Measurements from ENCODE around the gene GPRC5C. TPM values are rescaled to one million over a fixed set of nuclear protein-coding genes. Genes with fewer than 3 reads are reported as not detected.
A peak's percentile ranks its signal among the peaks of the same experiment; 100 is the strongest.

Gene GPRC5C
- total RNA-seq, 4 donors from 2014 or later, result 62.5 to 263 (median 174) TPM

DNA sequence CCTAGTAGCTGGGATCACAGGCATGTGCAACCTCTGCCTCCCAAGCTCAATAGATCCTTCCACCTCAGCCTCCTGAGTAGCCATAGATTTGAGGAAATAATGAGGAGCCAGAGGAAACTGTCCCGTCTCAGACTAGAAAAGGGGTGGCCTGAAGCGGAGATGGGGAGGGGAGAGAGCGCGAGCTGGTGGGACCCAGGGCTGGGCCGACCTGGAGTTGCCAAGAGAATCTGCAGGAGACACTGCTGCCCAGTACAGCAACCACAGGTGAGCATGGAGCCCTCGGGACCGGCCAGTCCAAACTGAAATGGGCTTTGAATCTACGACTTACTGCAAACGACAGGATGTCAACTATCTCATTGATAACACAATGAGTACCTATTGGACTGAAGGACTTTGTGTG, 58.8 kb downstream of the GPRC5C start:
- no peak overlapping the region for H3K27ac ChIP-seq
- TF ChIP-seq POLR2AphosphoS5 (IDR thresholded peaks at IDR 0.05) (no peak), POLR2A (IDR thresholded peaks at IDR 0.05) (no peak), EP300 (IDR thresholded peaks at IDR 0.05; ENCODE audit: low read depth) (no peak)
- TF ChIP-seq, protein P1, sequence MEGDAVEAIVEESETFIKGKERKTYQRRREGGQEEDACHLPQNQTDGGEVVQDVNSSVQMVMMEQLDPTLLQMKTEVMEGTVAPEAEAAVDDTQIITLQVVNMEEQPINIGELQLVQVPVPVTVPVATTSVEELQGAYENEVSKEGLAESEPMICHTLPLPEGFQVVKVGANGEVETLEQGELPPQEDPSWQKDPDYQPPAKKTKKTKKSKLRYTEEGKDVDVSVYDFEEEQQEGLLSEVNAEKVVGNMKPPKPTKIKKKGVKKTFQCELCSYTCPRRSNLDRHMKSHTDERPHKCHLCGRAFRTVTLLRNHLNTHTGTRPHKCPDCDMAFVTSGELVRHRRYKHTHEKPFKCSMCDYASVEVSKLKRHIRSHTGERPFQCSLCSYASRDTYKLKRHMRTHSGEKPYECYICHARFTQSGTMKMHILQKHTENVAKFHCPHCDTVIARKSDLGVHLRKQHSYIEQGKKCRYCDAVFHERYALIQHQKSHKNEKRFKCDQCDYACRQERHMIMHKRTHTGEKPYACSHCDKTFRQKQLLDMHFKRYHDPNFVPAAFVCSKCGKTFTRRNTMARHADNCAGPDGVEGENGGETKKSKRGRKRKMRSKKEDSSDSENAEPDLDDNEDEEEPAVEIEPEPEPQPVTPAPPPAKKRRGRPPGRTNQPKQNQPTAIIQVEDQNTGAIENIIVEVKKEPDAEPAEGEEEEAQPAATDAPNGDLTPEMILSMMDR (IDR thresholded peaks at IDR 0.05), result no peak
- no peaks in the 10 kb centered on the region for H3K9me3 ChIP-seq
- WGBS, 2 donors (ENCODE audit: low coverage in 1 of 2), result 89% methylated on average over 9 of the region's 9 CpGs; no CpG with 5 or more reads in 1 of the 2 donors
- DNase-seq, result no peak
- in situ Hi-C loops (cut with MboI; ENCODE audit: low pct_ligation_motif_present in 1 of 4, low pct_unique_long_range_greater_than_20kb in 1 of 4, low sequenced_read_pairs in 3 of 4) (no loop called here), intact Hi-C loops (cut with DNase I; ENCODE audit: low total_unique reads) (no loop called here)
- peaks cover 0 to 4% (median 0%) of the 10 kb centered on the region in 4 donors for H3K4me1 ChIP-seq
- no peak overlapping the region for H3K4me3 ChIP-seq
- no peaks in the 10 kb centered on the region for H3K36me3 ChIP-seq
- H3K27me3 ChIP-seq, result no peaks in the 10 kb centered on the region

DNA sequence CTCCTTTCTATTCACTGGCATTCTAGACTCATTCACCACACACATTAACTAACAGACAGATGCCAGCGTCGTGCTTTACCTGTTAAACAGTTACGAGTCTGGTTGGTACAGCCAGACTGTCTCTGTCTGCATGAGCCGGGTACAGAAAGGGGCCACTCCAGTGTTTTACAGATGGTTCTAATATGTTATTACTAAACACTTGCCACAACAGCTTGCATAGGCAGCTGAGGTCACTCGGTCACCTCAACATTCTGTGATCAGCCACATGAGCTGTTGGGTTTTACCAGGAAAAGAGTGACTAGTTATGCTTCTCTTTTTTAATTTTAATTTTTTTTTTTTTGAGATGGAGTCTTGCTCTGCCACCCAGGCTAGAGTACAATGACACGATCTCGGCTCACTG, 59.7 kb downstream of the GPRC5C start:
- H3K4me1 ChIP-seq, result peaks cover 0 to 4% (median 0%) of the 10 kb centered on the region in 4 donors
- intact Hi-C loops (cut with DNase I; ENCODE audit: low total_unique reads) (no loop called here), in situ Hi-C loops (cut with MboI; ENCODE audit: low pct_ligation_motif_present in 1 of 4, low pct_unique_long_range_greater_than_20kb in 1 of 4, low sequenced_read_pairs in 3 of 4) (no loop called here)
- H3K9me3 ChIP-seq, result no peaks in the 10 kb centered on the region
- H3K27ac ChIP-seq, result no peak overlapping the region
- no peak overlapping the region for H3K4me3 ChIP-seq
- no peaks in the 10 kb centered on the region for H3K27me3 ChIP-seq
- 82 to 86% methylated on average over 2 to 7 of the region's 7 CpGs for WGBS, 2 donors (ENCODE audit: low coverage in 1 of 2)
- DNase-seq, result no peak
- TF ChIP-seq EP300 (IDR thresholded peaks at IDR 0.05; ENCODE audit: low read depth), result no peak
- no peak for TF ChIP-seq POLR2A (IDR thresholded peaks at IDR 0.05)
- no peak for TF ChIP-seq POLR2AphosphoS5 (IDR thresholded peaks at IDR 0.05)
- TF ChIP-seq, protein P1 (IDR thresholded peaks at IDR 0.05), result no peak
- H3K36me3 ChIP-seq, result no peaks in the 10 kb centered on the region

DNA sequence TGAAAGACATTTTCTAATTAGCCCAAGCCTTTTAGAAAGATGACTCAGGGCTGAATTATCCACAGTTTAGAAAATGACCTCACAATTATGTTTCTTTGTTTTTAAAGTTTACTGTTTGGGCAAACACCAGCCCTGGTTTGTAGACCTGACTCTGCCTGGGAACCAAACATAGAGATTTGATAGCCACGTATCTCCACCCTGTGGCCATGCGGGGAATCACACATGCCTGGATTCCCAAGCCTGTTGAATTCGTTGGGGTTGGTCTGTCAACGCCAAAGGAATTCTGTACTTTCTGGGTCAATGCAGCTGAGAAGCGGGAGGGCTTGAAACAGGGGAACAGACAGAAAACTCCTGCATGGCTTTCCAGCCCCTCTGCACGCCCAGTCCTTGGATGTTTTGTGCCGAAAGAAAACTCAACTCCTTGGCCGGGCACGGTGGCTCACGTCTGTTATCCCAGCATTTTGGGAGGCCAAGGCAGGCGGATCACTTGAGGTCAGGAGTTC, 61.5 kb downstream of the GPRC5C start:
- intact Hi-C loops (cut with DNase I; ENCODE audit: low total_unique reads) (no loop called here), in situ Hi-C loops (cut with MboI; ENCODE audit: low pct_ligation_motif_present in 1 of 4, low pct_unique_long_range_greater_than_20kb in 1 of 4, low sequenced_read_pairs in 3 of 4) (no loop called here)
- Histone ChIP-seq H3K27ac (no peak overlapping the region), H3K4me3 (no peak overlapping the region), H3K4me1 (peaks cover 0 to 4% (median 0%) of the 10 kb centered on the region in 4 donors), H3K27me3 (no peaks in the 10 kb centered on the region), H3K9me3 (no peaks in the 10 kb centered on the region), H3K36me3 (no peaks in the 10 kb centered on the region)
- DNase-seq, result peak; percentile 75
- TF ChIP-seq EP300 (IDR thresholded peaks at IDR 0.05; ENCODE audit: low read depth) (no peak), POLR2AphosphoS5 (IDR thresholded peaks at IDR 0.05) (no peak), POLR2A (IDR thresholded peaks at IDR 0.05) (no peak)
- TF ChIP-seq, protein P1 (IDR thresholded peaks at IDR 0.05), result peak; percentile 89 to 94 (median 90)
- 0 to 37% methylated on average over 2 to 11 of the region's 11 CpGs for WGBS, 2 donors (ENCODE audit: low coverage in 1 of 2)

Small RNAs within 50 kb of the gene (small RNA-seq; reads per million reads assigned to genes)
- gene RNA5SP448, result 0 to 0.28 (median 0) reads per million in 4 donors

Other genes starting within 250 kb of the GPRC5C start
- 100 to 1,000 TPM in 3 of 4 donors, 10 to 100 TPM in 1; 65.1 to 310 (median 203) TPM for gene RPL38, start 228.4 kb upstream of the GPRC5C start, total RNA-seq
- 1 to 10 TPM in 2 of 4 donors, under 1 TPM in 2; 0.37 to 5.2 (median 2.3) TPM for gene TTYH2, start 218.5 kb upstream of the GPRC5C start, total RNA-seq
- gene DNAI2, start 157.9 kb upstream of the GPRC5C start, total RNA-seq, result not detected
- gene KIF19, start 105.9 kb upstream of the GPRC5C start, total RNA-seq, result 1 to 10 TPM; 1.4 to 4.4 (median 1.8) TPM
- gene BTBD17, start 70.2 kb upstream of the GPRC5C start, total RNA-seq, result not detected
- gene GPR142, start 64.6 kb upstream of the GPRC5C start, total RNA-seq, result under 1 TPM in 1 of 4 donors, not detected in 3; 0.48 TPM
- gene CD300A, start 34.5 kb downstream of the GPRC5C start, total RNA-seq, result 1 to 10 TPM in 2 of 4 donors, not detected in 2; 3.1 to 5.1 TPM
- gene CD300LB, start 99.4 kb downstream of the GPRC5C start, total RNA-seq, result under 1 TPM in 1 of 4 donors, not detected in 3; 0.41 TPM
- gene CD300C, start 114.0 kb downstream of the GPRC5C start, total RNA-seq, result 1 to 10 TPM in 1 of 4 donors, under 1 TPM in 2, not detected in 1; 0.27 to 5.2 (median 0.32) TPM
- gene CD300H, start 135.4 kb downstream of the GPRC5C start, total RNA-seq, result not detected
- not detected for gene CD300LD, start 160.2 kb downstream of the GPRC5C start, total RNA-seq
- under 1 TPM in 2 of 4 donors, not detected in 2; 0.14 to 0.32 TPM for gene CD300E, start 191.7 kb downstream of the GPRC5C start, total RNA-seq

All from transverse colon (tissue), 4 donors.